Fibroblast of lung (primary cell): Measurements from ENCODE around the gene WDR49. TPM values are rescaled to one million over a fixed set of nuclear protein-coding genes. Genes with fewer than 3 reads are reported as not detected.

Source experiments
- DNase-seq, 2 donors: peaks; one replicate each; pipeline versions ENCODE4 v3.0.0 to v3.0.0-alpha.2; 2010; ENCODE audit warnings: low read depth in 2 of 2
- H2AFZ ChIP-seq: 2 replicates; pipeline ENCODE4 v1.5.1; 2012; ENCODE audit warnings: low read length, control low read depth, inconsistent platforms
- H3K27ac ChIP-seq: 2 replicates; pipeline ENCODE4 v1.5.1; 2011; ENCODE audit warnings: low read length, control low read depth; ENCODE audit not compliant: insufficient read depth
- H3K27me3 ChIP-seq: 2 replicates; pipeline ENCODE4 v1.5.1; 2011; ENCODE audit warnings: mild to moderate bottlenecking, low read length; ENCODE audit not compliant: control insufficient read depth, insufficient read depth
- H3K36me3 ChIP-seq: 2 replicates; pipeline ENCODE4 v1.5.1; 2011; ENCODE audit warnings: low read length; ENCODE audit not compliant: control insufficient read depth, insufficient read depth
- H3K4me1 ChIP-seq: 2 replicates; pipeline ENCODE4 v1.5.1; 2011; ENCODE audit warnings: low read length; ENCODE audit not compliant: control insufficient read depth, insufficient read depth; ENCODE audit errors: extremely low read depth
- H3K4me2 ChIP-seq: 2 replicates; pipeline ENCODE4 v1.5.1; 2011; ENCODE audit warnings: low read length, control low read depth; ENCODE audit not compliant: insufficient read depth; ENCODE audit errors: extremely low read depth
- H3K4me3 ChIP-seq, 4 experiments: fragments of 200-600 bp in 1 of 4; sonication (generic) in 1 of 4; replicated peaks in 1 of 4; 2 replicates each; pipeline ENCODE4 v1.5.1; 2011 to 2016; ENCODE audit warnings: low read length in 4 of 4, low read depth in 3 of 4, mild to moderate bottlenecking in 3 of 4, control low read depth in 2 of 4, inconsistent platforms in 1 of 4, mixed read lengths in 1 of 4; ENCODE audit not compliant: insufficient read depth in 1 of 4; ENCODE audit errors: control extremely low read depth in 1 of 4
- H3K79me2 ChIP-seq: 2 replicates; pipeline ENCODE4 v1.5.1; 2012; ENCODE audit warnings: mild to moderate bottlenecking, low read length, inconsistent platforms; ENCODE audit not compliant: control insufficient read depth, insufficient read depth
- H3K9ac ChIP-seq: 2 replicates; pipeline ENCODE4 v1.5.1; 2011; ENCODE audit warnings: mild to moderate bottlenecking, low read length, control low read depth; ENCODE audit not compliant: insufficient read depth
- H3K9me3 ChIP-seq: 2 replicates; pipeline ENCODE4 v1.5.1; 2012; ENCODE audit warnings: low read depth, low read length; ENCODE audit not compliant: control insufficient read depth, insufficient read depth
- H4K20me1 ChIP-seq: 2 replicates; pipeline ENCODE4 v1.5.1; 2011; ENCODE audit warnings: low read length; ENCODE audit not compliant: control insufficient read depth, insufficient read depth; ENCODE audit errors: extremely low read depth
- EZH2 ChIP-seq: IDR thresholded peaks from 2 replicates; pipeline ENCODE4 v1.5.1; 2012; ENCODE audit warnings: low read length, control low read depth, mild to moderate bottlenecking; ENCODE audit errors: missing control alignments
- polyA plus RNA-seq, 2 donors: library from polyadenylated mRNA; depleted of rRNA in 1 of 2; stranded (reverse) in 1 of 2; unstranded in 1 of 2; fragments of >200 nt; gene quantifications; 2 replicates each; pipeline ENCODE4 v1.2.1, GENCODE V29; 2011 to 2012; ENCODE audit warnings: missing spikeins in 1 of 2
- total RNA-seq: library from RNA; depleted of rRNA; stranded (reverse); fragments of >200 nt; gene quantifications from 2 replicates; pipeline ENCODE4 v1.2.1, GENCODE V29; 2014
- TF ChIP-seq, protein P1 (sequence below), 2 donors: IDR thresholded peaks in 1 of 2; conservative IDR thresholded peaks in 1 of 2; 1 replicate in 1 of 2; 2 replicates in 1 of 2; pipeline ENCODE4 v1.5.1; 2011 to 2012; ENCODE audit warnings: low read length in 2 of 2, control low read depth in 1 of 2, inconsistent platforms in 1 of 2, low read depth in 1 of 2, mild to moderate bottlenecking in 1 of 2

Gene WDR49
- total and polyA plus RNA-seq, 2 donors (not counting 1 experiment from before 2014, with no cell fraction given): under 0.01 TPM; not detected in 1

GRCh38 chr3:167575000-167575600, 78.6 kb downstream of the WDR49 start:
- DNase-seq: no peak
- H4K20me1 ChIP-seq: no peaks in the 10 kb centered on the region
- no peaks in the 10 kb centered on the region for H3K36me3 ChIP-seq
- H3K9ac ChIP-seq: no peak overlapping the region
- no peak overlapping the region for H3K4me3 ChIP-seq
- H2AFZ ChIP-seq: no peak overlapping the region
- no peak overlapping the region for H3K27ac ChIP-seq
- H3K27me3 ChIP-seq: no peaks in the 10 kb centered on the region
- H3K4me2 ChIP-seq: no peak overlapping the region
- H3K9me3 ChIP-seq: no peaks in the 10 kb centered on the region
- H3K79me2 ChIP-seq: no peaks in the 10 kb centered on the region
- no peak for TF ChIP-seq EZH2
- TF ChIP-seq, protein P1, sequence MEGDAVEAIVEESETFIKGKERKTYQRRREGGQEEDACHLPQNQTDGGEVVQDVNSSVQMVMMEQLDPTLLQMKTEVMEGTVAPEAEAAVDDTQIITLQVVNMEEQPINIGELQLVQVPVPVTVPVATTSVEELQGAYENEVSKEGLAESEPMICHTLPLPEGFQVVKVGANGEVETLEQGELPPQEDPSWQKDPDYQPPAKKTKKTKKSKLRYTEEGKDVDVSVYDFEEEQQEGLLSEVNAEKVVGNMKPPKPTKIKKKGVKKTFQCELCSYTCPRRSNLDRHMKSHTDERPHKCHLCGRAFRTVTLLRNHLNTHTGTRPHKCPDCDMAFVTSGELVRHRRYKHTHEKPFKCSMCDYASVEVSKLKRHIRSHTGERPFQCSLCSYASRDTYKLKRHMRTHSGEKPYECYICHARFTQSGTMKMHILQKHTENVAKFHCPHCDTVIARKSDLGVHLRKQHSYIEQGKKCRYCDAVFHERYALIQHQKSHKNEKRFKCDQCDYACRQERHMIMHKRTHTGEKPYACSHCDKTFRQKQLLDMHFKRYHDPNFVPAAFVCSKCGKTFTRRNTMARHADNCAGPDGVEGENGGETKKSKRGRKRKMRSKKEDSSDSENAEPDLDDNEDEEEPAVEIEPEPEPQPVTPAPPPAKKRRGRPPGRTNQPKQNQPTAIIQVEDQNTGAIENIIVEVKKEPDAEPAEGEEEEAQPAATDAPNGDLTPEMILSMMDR (conservative IDR thresholded peaks at IDR 0.05 in 1 of 2, IDR thresholded peaks at IDR 0.05 in 1 of 2; ENCODE audit: low read depth in 1 of 2, low read length in 2 of 2): no peak
- no peaks in the 10 kb centered on the region for H3K4me1 ChIP-seq

GRCh38 chr3:167572991-167573390, 80.8 kb downstream of the WDR49 start:
- no peak overlapping the region for H3K4me3 ChIP-seq
- H3K27me3 ChIP-seq: no peaks in the 10 kb centered on the region
- no peak overlapping the region for H3K27ac ChIP-seq
- H3K36me3 ChIP-seq: no peaks in the 10 kb centered on the region
- H3K79me2 ChIP-seq: no peaks in the 10 kb centered on the region
- no peaks in the 10 kb centered on the region for H3K4me1 ChIP-seq
- TF ChIP-seq, protein P1 (conservative IDR thresholded peaks at IDR 0.05 in 1 of 2, IDR thresholded peaks at IDR 0.05 in 1 of 2; ENCODE audit: low read depth in 1 of 2, low read length in 2 of 2): no peak
- TF ChIP-seq EZH2: no peak
- H3K9ac ChIP-seq: no peak overlapping the region
- H3K9me3 ChIP-seq: no peaks in the 10 kb centered on the region
- no peak overlapping the region for H3K4me2 ChIP-seq
- H2AFZ ChIP-seq: no peak overlapping the region
- no peaks in the 10 kb centered on the region for H4K20me1 ChIP-seq
- DNase-seq: no peak

- TF ChIP-seq EZH2: no peak
- TF ChIP-seq, protein P1 (conservative IDR thresholded peaks at IDR 0.05 in 1 of 2, IDR thresholded peaks at IDR 0.05 in 1 of 2; ENCODE audit: low read depth in 1 of 2, low read length in 2 of 2): no peak
- Histone ChIP-seq H3K79me2 (no peaks in the 10 kb centered on the region), H3K4me1 (no peaks in the 10 kb centered on the region), H3K9ac (no peak overlapping the region), H4K20me1 (no peaks in the 10 kb centered on the region), H3K4me2 (no peak overlapping the region), H2AFZ (no peak overlapping the region), H3K27ac (no peak overlapping the region), H3K36me3 (no peaks in the 10 kb centered on the region), H3K27me3 (no peaks in the 10 kb centered on the region), H3K9me3 (no peaks in the 10 kb centered on the region), H3K4me3 (no peak overlapping the region)
- no peak for DNase-seq
These were observed 85.1 kb downstream of the WDR49 start for GRCh38 chr3:167568634-167569033.
